H9 (cell line): Measurements from ENCODE around the gene CCDC88C. TPM values are rescaled to one million over a fixed set of nuclear protein-coding genes. Genes with fewer than 3 reads are reported as not detected.

Experiments
- DNase-seq: peaks from one replicate; pipeline ENCODE4 v3.0.0-alpha.2; 2017
- H2AFZ ChIP-seq: one replicate; pipeline ENCODE4 v1.6.1; 2013; ENCODE audit warnings: mild to moderate bottlenecking, low read length, control low read depth, moderate library complexity
- H2AK5ac ChIP-seq: 2 replicates; pipeline ENCODE4 v1.6.1; 2013; ENCODE audit warnings: low read length, control low read depth, mixed read lengths; ENCODE audit not compliant: insufficient read length
- H2BK120ac ChIP-seq: one replicate; pipeline ENCODE4 v1.6.1; 2013; ENCODE audit warnings: low read depth, mild to moderate bottlenecking, low read length, control low read depth, inconsistent platforms; ENCODE audit not compliant: poor library complexity, severe bottlenecking
- H2BK12ac ChIP-seq: 2 replicates; pipeline ENCODE4 v1.6.1; 2013; ENCODE audit warnings: low read length, control low read depth, mixed read lengths, low read depth; ENCODE audit not compliant: insufficient read length
- H2BK15ac ChIP-seq: 2 replicates; pipeline ENCODE4 v1.6.1; 2013; ENCODE audit warnings: low read depth, low read length, control low read depth
- H2BK20ac ChIP-seq: one replicate; pipeline ENCODE4 v1.6.1; 2013; ENCODE audit warnings: low read depth, mild to moderate bottlenecking, low read length, control low read depth, inconsistent platforms; ENCODE audit not compliant: poor library complexity, severe bottlenecking
- H2BK5ac ChIP-seq: 2 replicates; pipeline ENCODE4 v1.6.1; 2013; ENCODE audit warnings: low read length, control low read depth, mixed read lengths; ENCODE audit not compliant: insufficient read length
- H3K14ac ChIP-seq: 2 replicates; pipeline ENCODE4 v1.6.1; 2013; ENCODE audit warnings: low read length, control low read depth; ENCODE audit not compliant: insufficient read depth
- H3K18ac ChIP-seq: 2 replicates; pipeline ENCODE4 v1.6.1; 2013; ENCODE audit warnings: low read depth, mild to moderate bottlenecking, mixed read lengths, low read length, control low read depth; ENCODE audit not compliant: insufficient read length
- H3K23ac ChIP-seq: 2 replicates; pipeline ENCODE4 v1.6.1; 2013; ENCODE audit warnings: low read length, control low read depth, mixed read lengths, low read depth; ENCODE audit not compliant: insufficient read length
- H3K23me2 ChIP-seq: 2 replicates; pipeline ENCODE4 v1.6.1; 2013; ENCODE audit warnings: low read depth, mild to moderate bottlenecking, mixed read lengths, low read length, control low read depth; ENCODE audit not compliant: insufficient read length, poor library complexity, severe bottlenecking
- H3K27ac ChIP-seq: 2 replicates; pipeline ENCODE4 v1.5.1; 2013; ENCODE audit warnings: low read length, control low read depth, mixed read lengths, low read depth; ENCODE audit not compliant: insufficient read length
- H3K27me3 ChIP-seq: 2 replicates; pipeline ENCODE4 v1.6.1; 2013; ENCODE audit warnings: low read length, control low read depth, inconsistent platforms; ENCODE audit not compliant: insufficient read depth
- H3K4ac ChIP-seq: 2 replicates; pipeline ENCODE4 v1.6.1; 2013; ENCODE audit warnings: low read depth, mild to moderate bottlenecking, control low read depth, inconsistent platforms, low read length, moderate library complexity
- H3K4me1 ChIP-seq: 2 replicates; pipeline ENCODE4 v1.6.1; 2013; ENCODE audit warnings: low read length, control low read depth, inconsistent platforms; ENCODE audit not compliant: insufficient read depth
- H3K4me2 ChIP-seq: 2 replicates; pipeline ENCODE4 v1.6.1; 2013; ENCODE audit warnings: low read length, control low read depth, mixed read lengths; ENCODE audit not compliant: insufficient read length, insufficient read depth
- H3K56ac ChIP-seq: 2 replicates; pipeline ENCODE4 v1.6.1; 2013; ENCODE audit warnings: low read depth, mild to moderate bottlenecking, mixed read lengths, low read length, control low read depth; ENCODE audit not compliant: insufficient read length
- H3K79me1 ChIP-seq: 2 replicates; pipeline ENCODE4 v1.6.1; 2013; ENCODE audit warnings: low read depth, mild to moderate bottlenecking, moderate library complexity, low read length, control low read depth, inconsistent platforms; ENCODE audit not compliant: insufficient read depth, poor library complexity, severe bottlenecking
- H3K79me2 ChIP-seq: 2 replicates; pipeline ENCODE4 v1.6.1; 2013; ENCODE audit warnings: low read length, control low read depth, inconsistent platforms; ENCODE audit not compliant: insufficient read depth
- H3K9ac ChIP-seq: 2 replicates; pipeline ENCODE4 v1.6.1; 2013; ENCODE audit warnings: low read length, control low read depth, mixed read lengths; ENCODE audit not compliant: insufficient read length; ENCODE audit errors: extremely low read depth
- H3K9me3 ChIP-seq: one replicate; pipeline ENCODE4 v1.6.1; 2013; ENCODE audit warnings: low read depth, low read length, inconsistent platforms; ENCODE audit not compliant: control insufficient read depth
- H3T11ph ChIP-seq: one replicate; pipeline ENCODE4 v1.6.1; 2013; ENCODE audit warnings: mild to moderate bottlenecking, low read length, control low read depth, inconsistent platforms
- H4K20me1 ChIP-seq: one replicate; pipeline ENCODE4 v1.6.1; 2013; ENCODE audit not compliant: control insufficient read depth, insufficient read length, insufficient read depth
- H4K5ac ChIP-seq: 2 replicates; pipeline ENCODE4 v1.6.1; 2013; ENCODE audit warnings: low read depth, mild to moderate bottlenecking, mixed read lengths, low read length, control low read depth; ENCODE audit not compliant: insufficient read length
- H4K8ac ChIP-seq: replicated peaks from 2 replicates; pipeline ENCODE4 v1.6.1; 2013; ENCODE audit warnings: low read length, control low read depth, mixed read lengths, low read depth; ENCODE audit not compliant: insufficient read length
- H4K91ac ChIP-seq: 2 replicates; pipeline ENCODE4 v1.6.1; 2013; ENCODE audit warnings: low read depth, mild to moderate bottlenecking, moderate library complexity, mixed read lengths, low read length, control low read depth; ENCODE audit not compliant: insufficient read length
- H3K27ac Mint-ChIP-seq, 3 experiments: 2 replicates in 2 of 3; 3 replicates in 1 of 3; pipeline ENCODE4 v1.8.0; 2020 to 2021; ENCODE audit warnings: mixed read lengths in 3 of 3, mild to moderate bottlenecking in 1 of 3, moderate library complexity in 1 of 3
- H3K27me3 Mint-ChIP-seq: 2 replicates; pipeline ENCODE4 v1.8.0; 2021; ENCODE audit warnings: low read depth, mild to moderate bottlenecking, moderate library complexity, mixed read lengths
- H3K36me3 Mint-ChIP-seq, 3 experiments: 2 replicates in 2 of 3; 3 replicates in 1 of 3; pipeline ENCODE4 v1.8.0; 2020 to 2021; ENCODE audit warnings: low read depth in 3 of 3, mixed read lengths in 3 of 3; ENCODE audit not compliant: insufficient read depth in 1 of 3
- H3K4me1 Mint-ChIP-seq, 2 experiments: 2 replicates each; pipeline ENCODE4 v1.8.0; 2020; ENCODE audit warnings: mixed read lengths in 2 of 2
- H3K4me3 Mint-ChIP-seq, 2 experiments: 2 replicates in 1 of 2; 3 replicates in 1 of 2; pipeline ENCODE4 v1.8.0; 2020 to 2021; ENCODE audit warnings: mild to moderate bottlenecking in 2 of 2, mixed read lengths in 2 of 2, moderate library complexity in 1 of 2
- H3K9me3 Mint-ChIP-seq, 2 experiments: 2 replicates in 1 of 2; 3 replicates in 1 of 2; pipeline ENCODE4 v1.8.0; 2020; ENCODE audit warnings: mild to moderate bottlenecking in 2 of 2, mixed read lengths in 2 of 2, moderate library complexity in 1 of 2
- CTCF ChIP-seq: fragments of 200-600 bp; sonication (generic); conservative IDR thresholded peaks from 3 replicates; pipeline ENCODE4 v1.8.0; 2021; ENCODE audit warnings: antibody characterized with exemption, mild to moderate bottlenecking
- WGBS: extraction: QIAGEN DNeasy Blood & Tissue Kit; methylation state at CpG from one replicate; pipeline ENCODE4 v1.1.7; 2013; ENCODE audit warnings: missing lambda C conversion rate, low lambda C conversion rate, mixed read lengths; ENCODE audit not compliant: insufficient read length; ENCODE audit errors: extremely low coverage; 5-methylcytosine and 5-hydroxymethylcytosine counted together
- total RNA-seq: library from RNA; stranded (reverse); gene quantifications from 2 replicates; pipeline ENCODE4 v1.2.1, GENCODE V29; 2021

The CCDC88C gene
- total RNA-seq, 1 experiment from 2014 or later: 52.4 TPM

GRCh38 chr14:91333650-91334039 lies 84.0 kb downstream of the CCDC88C start:
- H3K79me1 ChIP-seq: no peaks in the 10 kb centered on the region
- H3K27me3 ChIP-seq: no peaks in the 10 kb centered on the region
- no peak overlapping the region for H4K91ac ChIP-seq
- H3K9ac ChIP-seq: no peak overlapping the region
- H3K23me2 ChIP-seq: peaks cover 2% of the 10 kb centered on the region
- no peak overlapping the region for H2BK15ac ChIP-seq
- no peak overlapping the region for H2BK120ac ChIP-seq
- no peak for TF ChIP-seq CTCF
- H3K4ac ChIP-seq: no peak overlapping the region
- no peak overlapping the region for H3K4me2 ChIP-seq
- H2BK12ac ChIP-seq: no peak overlapping the region
- H2BK5ac ChIP-seq: no peak overlapping the region
- Mint-ChIP-seq H3K27me3 (no peaks in the 10 kb centered on the region), H3K4me3 (no peak overlapping the region), H3K9me3 (no peaks in the 10 kb centered on the region), H3K36me3 (peaks cover 0 to 33% (median 16%) of the 10 kb centered on the region in 3 experiments; a peak in 6 of 7 replicates), H3K27ac (no peak overlapping the region), H3K4me1 (peaks cover 10 to 18% of the 10 kb centered on the region in 2 experiments)
- H3K9me3 ChIP-seq: no peaks in the 10 kb centered on the region
- H3T11ph ChIP-seq: no peak overlapping the region
- WGBS: 100% methylated on average over 1 of the region's 3 CpGs
- H3K4me1 ChIP-seq: no peaks in the 10 kb centered on the region
- no peaks in the 10 kb centered on the region for H4K20me1 ChIP-seq
- H4K5ac ChIP-seq: no peak overlapping the region
- H3K18ac ChIP-seq: no peak overlapping the region
- no peak overlapping the region for H3K56ac ChIP-seq
- H3K27ac ChIP-seq: no peak overlapping the region
- H3K79me2 ChIP-seq: no peaks in the 10 kb centered on the region
- H2BK20ac ChIP-seq: no peak overlapping the region
- no peak overlapping the region for H2AFZ ChIP-seq
- H4K8ac ChIP-seq: no peak overlapping the region
- H3K14ac ChIP-seq: no peak overlapping the region
- no peak overlapping the region for H2AK5ac ChIP-seq
- DNase-seq: no peak
- no peak overlapping the region for H3K23ac ChIP-seq
